ENCODE data around the gene SV2B.
A peak's percentile ranks its signal among the peaks of the same experiment; 100 is the strongest.

The SV2B gene

DNA sequence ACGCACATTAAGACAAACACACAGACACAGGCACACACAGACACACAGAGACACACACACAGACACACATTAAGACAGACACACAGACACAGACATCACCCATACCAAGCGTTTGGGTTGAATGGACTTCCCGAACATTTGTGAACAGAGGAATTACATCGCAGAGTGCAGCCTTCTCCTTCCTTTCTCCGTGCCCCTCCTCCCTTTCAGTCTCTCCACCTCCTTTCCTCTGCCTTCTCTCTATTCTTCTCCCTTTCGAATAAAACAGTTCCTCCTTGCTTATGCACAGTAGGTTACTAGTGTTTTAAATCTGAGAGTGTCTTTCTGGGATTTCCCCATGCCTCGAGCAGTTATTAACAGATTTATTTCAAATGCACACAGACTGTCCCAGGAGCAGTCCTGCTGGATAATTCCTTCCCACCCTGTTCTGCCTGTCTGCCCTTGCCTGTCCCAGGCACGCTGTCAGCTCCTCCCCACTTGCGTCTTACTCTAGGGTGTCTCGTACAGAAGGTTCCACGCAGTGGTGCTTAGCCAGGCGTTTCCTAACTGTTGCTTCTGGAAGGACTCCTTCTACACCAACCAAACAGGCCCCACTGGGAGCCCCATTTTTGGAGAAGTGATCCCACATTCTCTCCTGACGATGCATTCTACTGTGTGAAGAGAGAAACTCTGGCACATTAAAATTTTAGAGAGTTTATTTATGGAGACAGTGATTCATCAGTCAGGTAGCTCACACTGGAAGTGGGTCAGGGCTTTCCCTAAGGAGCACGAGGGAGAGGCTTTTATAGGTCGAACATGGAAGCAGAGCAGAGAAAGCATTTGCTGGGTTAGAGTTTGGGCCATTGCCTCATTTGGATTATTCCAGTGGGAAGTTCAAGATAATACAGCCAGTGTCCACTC, 163.8 kb downstream of the SV2B start:
- DNase-seq: no peak

DNA sequence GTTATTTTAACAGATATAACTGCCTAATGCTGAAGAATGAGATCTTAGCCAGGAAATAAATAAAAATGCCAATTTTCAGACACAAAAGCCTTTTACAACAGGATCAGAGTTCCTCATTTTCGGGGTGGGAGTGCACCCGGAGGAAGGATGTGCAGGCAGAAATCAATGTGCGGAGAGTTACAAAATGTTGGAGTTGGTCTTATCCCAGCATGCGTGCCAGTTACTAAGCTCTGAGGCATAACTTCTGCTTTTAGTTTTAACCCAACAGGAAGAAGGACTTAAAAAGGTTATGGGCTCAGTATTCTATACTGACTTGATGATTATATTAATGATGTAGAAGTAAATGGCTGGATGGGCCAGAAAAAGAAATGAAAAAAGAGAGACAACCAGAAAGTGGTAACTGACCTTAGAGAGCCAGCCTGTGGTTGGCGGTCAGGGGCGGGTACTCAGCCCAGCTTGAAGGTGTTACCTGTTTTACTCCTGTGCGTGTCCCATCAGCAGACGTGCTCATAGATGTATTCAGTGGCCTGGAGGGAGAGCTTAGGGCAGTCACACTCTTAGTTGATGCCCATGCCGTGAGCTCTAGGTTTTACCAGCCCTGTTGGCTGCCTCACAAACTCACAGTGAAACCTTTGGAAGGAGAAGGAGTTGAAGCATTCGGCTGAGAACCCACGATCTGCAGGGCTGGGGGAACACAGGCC, 164.7 kb downstream of the SV2B start:
- no peak for DNase-seq

- no peak for DNase-seq
Observed at GRCh38 chr15:91265416-91265940, 165.4 kb downstream of the SV2B start.

GRCh38 chr15:91268510-91268909, 168.5 kb downstream of the SV2B start:
- no peak for DNase-seq

GRCh38 chr15:91270747-91271146, 170.7 kb downstream of the SV2B start:
- DNase-seq: no peak

DNA sequence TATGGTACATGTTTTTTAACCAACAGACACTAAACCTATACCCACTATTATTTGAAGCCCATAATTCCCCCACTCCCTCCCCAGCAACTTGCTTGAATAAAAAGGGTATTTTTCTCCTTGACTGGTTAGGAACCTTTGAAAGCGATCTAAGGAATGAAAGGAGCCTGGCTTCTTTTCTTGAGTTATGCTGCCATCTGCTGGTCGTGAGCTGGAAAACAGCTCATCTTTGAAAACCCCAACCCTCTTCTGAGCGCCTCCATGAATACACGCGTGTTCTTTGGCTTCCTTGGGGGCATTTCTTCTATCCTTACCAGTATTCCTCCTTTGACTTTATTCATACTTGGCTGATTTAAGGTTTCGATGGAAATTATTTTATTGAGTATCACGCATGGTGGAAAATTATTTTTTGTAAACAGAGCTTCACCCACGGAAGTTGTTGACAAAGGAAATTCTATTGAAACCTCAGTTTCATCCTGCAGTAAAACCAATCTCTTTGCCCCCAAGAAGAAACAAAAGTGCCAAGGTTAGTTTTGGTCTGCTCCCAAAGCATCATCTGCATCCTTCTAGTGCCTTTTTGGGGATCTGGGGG, 171.6 kb downstream of the SV2B start:
- DNase-seq: peak in 38 of 56 donors; percentile 4 to 78 (median 28)

DNA sequence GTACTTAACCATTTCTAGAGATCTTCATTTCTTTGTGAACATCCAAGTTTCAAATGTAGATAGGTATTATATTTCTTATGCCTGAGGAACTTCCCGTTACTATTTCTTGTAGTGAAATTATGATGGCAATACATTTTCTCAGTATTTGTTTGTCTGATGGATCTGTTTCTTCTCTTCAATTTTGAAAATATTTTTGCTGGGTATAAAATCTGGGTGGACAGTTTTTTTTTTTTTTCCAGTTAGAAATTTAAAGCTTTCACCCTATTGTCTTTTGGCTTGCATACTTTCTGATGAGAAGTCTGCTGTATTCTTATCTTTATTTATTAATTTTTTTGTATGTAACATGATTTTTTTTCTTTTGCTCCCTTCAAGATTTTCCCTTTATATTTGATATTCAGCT, 175.8 kb downstream of the SV2B start:
- no peak for DNase-seq

GRCh38 chr15:91278951-91279350, 178.9 kb downstream of the SV2B start:
- no peak for DNase-seq

GRCh38 chr15:91279486-91279885, 179.4 kb downstream of the SV2B start:
- no peak for DNase-seq

DNA sequence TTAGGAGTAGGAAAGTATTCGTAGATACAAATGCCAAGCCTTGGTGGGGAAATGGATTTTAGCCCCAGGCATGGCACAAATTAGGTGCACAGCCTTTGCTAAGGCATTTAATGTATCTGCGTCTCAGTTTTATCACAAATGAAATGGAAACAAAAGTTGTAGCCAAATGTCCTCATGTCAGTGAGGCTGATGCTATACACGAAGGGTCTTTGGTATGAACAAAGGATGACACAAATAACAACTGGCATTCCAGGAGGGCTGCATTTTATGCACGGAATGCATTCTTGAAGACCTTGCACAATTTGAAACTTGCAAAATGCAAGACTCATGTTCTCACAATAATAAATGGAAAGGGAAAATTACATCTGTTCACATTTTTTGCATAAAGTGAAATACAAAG, 181.9 kb downstream of the SV2B start:
- DNase-seq: no peak

DNA sequence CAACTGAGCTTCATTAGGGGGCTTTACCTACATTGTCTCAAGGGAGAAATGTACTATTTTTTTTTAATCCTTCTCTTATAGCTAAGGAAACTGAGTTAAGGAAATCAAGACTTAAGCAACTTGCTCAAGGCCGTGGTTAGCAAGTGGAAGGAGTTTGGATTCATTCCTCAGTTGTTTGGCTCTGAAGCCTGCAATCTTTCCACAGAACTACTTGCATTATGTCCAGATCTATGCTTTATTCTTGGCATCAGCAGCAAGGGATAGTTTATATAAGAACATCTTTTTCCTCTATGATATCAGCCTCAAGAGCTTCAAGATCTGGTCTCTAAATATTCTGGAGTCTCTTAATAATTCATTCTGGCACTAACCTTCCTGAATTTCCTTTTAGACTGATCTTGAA, 182.4 kb downstream of the SV2B start:
- DNase-seq: no peak

GRCh38 chr15:91283155-91283554, 183.1 kb downstream of the SV2B start:
- no peak for DNase-seq

DNA sequence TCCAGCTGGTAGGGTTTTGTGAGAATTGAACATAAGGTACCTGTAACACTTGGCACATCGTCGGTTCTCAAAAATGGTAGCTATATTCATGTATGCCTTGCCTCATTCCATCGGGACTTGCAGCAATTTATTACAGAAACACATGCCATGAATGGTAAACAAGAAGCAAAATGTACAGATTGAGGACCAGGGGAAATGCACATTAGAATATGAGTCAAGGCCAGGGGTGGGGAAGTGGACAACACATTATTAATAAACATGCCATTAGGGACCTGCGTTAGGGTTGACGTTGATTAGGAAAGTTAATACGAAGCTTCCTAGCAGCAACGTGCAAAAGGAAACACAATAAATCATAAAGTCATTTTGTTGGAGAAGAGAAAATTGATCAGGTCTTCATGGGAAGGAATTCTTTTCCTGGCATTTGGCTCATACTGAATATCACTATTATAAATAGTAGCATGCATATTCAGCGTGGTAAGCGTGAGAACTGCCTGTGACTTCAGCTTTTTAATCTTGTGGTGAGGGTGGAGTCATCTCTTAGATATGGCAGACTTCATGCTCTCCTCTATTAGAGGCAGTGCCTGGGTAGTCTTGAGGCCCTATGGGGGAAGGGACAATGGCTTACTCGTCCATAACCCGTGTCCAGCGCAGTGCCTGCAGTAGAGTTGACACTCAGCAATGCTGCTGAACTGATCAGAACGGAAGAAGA, 184.9 kb downstream of the SV2B start:
- DNase-seq: no peak

DNA sequence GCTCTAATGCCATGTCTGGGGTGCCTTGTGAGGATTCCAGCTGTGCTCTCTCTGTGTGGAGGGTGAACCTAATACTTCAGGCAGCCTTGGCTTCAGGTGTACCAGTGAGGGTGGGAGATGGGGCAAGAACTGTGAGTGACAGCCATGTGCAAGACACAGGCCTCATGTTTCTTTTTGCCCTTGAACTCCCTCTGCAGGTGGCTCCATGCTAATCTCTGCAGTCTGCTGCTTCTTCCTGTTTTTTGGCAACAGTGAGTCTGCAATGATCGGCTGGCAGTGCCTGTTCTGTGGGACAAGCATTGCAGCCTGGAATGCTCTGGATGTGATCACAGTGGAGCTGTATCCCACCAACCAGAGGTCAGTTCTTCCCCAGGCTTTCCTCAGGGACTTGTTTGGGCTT, 189.3 kb downstream of the SV2B start:
- no peak for DNase-seq

- no peak for DNase-seq
Observed at GRCh38 chr15:91290553-91290952, 190.5 kb downstream of the SV2B start.

GRCh38 chr15:91291673-91292072, 191.6 kb downstream of the SV2B start:
- peak in 2 of 56 donors; percentile 5 to 29 for DNase-seq

- DNase-seq: no peak
Observed at GRCh38 chr15:91294344-91294743, 194.3 kb downstream of the SV2B start.

DNA sequence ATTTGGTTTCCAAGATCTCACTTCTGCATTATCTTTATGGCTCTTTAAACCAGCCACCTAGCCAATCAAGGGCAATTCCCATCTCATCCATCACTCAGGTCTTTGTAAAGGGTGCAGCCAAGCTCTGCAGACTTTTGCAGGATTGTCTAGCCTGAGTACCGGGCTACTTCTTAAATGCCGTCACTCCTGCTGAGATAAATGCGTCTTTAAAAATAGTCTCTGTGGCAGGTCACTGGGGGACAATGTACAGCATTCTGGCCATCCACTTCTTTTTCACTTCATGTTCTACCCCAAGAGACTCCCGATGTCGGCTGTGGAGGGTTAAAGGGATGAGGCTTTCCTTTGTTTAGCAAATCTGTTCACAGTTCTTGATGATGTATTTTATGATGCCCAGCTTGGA, 194.7 kb downstream of the SV2B start:
- no peak for DNase-seq

- no peak for DNase-seq
Observed at GRCh38 chr15:91298101-91298500, 198.0 kb downstream of the SV2B start.

DNA sequence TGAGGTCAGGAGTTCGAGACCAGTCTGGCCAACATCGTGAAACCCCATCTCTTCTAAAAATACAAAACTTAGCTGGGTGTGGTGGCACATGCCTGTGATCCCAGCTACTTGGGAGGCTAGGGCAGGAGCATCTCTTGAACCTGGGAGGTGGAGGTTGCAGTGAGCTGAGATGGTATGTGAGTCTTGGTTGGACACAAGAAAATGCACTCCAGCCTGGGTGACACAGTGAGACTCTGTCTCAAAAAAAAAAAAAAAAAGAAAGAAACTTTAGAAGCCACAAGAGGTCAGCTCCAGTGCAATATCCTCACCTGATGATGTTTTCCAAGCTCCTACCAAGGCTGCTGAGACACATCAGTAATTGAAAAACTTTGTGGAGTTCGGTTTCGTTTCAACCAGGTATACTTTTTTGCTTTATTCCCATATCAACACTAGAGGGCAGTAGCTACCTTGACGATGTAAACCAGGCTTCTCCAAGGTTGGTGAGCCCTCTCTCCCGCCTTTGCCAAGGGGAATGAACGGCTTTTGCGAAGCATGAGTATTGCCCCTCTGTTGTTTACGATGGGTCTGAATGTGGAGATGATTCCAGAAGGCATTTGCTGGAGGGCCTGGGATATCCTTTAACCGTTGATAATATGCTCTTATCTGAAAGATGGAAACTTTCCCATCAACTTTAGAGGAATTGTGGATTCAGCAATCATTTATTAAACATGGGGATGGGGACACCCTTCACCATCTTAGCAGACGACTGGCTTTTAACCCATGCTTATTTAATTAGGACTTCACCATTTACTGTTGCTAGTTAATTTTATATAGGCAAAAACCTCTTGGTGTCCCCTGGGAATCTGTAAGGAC, 202.8 kb downstream of the SV2B start:
- peak in 23 of 56 donors; percentile 4 to 48 (median 18) for DNase-seq

Data from amygdala (tissue), 56 donors.